Ecto neural progenitor cell (in vitro differentiated cells): ENCODE data around the gene FSIP1.

Experiments used
- DNase-seq: peaks from one replicate; pipeline ENCODE4 v3.0.0-alpha.2; 2018; ENCODE audit warnings: low spot score

The FSIP1 gene

DNA sequence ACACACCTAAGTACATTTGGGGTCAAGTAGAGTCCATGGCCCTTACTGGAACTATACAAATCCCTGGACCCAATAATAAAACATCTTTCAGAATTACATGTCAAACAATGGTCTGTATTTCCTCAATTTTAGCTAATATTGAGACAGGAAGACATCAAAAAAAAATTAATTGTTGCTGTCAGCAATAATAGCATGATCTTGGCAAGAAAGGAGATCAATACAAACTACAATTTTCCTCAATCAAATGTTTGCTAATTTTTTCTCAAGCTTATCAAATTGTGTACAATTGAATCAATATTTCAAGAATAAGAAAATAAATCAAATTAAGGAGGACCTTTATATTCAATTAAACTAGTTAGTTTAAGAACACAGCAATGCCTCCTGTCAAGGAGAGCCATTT lies 62.6 kb downstream of the FSIP1 start:
- no peak for DNase-seq

DNA sequence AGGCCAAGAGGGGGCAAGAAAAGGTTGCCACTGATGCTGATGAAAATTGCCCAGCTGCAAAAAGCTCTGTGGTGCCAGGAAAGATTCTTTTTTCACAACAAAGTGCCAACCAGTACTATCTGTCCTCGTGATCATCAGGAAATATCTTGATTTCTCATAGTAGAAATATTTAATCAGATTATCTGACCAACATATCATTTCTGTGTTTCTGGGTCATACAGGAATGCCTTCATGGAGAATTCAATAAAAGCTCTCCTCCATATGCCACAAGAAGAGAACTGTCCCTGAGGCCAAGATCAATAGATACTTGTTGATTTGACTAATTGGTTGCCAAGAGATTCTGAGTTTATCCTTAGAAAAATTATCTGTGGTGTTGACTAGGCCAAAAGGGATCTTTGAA lies 63.5 kb downstream of the FSIP1 start:
- DNase-seq, result no peak

DNA sequence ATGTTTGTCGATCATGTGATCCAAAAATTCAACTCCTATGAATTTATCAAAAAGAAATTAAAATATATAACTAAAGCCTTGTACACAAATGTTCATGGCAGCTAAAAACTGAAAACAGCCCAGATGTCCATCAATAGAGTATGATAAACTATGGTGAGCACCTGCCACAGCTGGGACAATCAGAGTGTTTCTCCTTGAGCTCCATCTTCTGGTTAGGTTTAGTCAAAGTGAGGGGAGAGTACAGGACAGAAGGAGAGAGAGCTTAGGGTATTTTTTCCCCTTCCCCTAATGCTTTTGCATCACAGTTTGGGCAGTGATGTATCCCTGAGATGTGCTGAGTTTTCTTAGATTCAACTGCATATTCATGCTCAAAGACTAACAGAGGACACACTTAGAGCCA lies 65.5 kb downstream of the FSIP1 start:
- DNase-seq, result no peak

DNA sequence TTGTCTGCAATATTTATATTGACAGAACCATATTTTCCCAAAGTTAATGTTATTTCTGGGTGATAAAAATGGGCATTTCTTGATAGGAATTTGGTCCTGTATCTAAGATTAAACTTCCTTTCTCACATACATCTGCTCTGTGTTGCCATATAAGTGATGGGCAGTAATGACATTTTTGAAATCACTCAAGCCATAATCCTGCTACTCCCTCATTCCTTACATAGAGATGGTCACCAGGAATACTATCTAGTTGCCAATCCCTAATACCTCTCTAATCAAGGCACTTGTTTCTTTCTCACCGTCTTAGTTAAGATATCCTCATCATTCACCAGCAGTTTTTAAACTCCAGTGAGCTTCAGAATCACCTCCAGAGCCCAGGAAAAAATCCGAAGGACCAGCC lies 68.4 kb downstream of the FSIP1 start:
- DNase-seq, result no peak

DNA sequence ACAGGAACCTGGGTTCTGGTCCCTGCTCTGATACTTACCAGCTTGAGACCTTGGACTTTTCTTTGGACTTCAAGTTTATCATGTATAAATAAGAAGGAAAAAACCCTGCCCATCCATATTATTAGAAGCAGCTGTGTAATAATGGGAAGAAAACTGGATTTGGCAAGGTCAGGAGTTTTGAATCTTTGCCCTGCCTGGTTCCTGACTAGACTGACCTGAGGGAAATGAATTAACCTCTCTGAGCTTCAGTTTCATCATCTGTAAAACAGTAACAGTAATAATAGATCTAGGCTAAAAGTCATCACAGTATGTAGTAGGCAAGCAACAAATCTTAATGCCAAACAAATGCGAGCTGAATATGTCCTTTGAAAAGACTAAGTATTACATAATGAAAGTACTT lies 68.8 kb downstream of the FSIP1 start:
- DNase-seq, result no peak

DNA sequence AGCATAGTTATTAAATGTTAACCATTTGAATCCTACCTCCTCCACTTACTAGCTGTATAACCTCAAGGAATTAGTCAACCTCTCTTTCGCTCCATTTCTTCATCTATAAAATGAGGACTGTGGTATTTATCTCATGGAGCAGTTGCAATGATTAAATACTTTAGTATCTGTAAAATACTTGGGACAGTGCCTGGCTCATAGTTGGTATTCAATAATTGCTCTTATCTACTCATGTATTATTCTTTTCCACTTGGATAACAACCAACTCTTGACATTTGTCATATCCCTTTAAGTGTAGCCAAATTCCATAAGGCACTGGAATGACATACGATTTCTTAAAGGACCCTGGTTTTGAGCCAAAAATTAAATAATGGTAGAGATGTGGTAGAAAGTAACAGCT lies 72.0 kb downstream of the FSIP1 start:
- DNase-seq, result no peak

DNA sequence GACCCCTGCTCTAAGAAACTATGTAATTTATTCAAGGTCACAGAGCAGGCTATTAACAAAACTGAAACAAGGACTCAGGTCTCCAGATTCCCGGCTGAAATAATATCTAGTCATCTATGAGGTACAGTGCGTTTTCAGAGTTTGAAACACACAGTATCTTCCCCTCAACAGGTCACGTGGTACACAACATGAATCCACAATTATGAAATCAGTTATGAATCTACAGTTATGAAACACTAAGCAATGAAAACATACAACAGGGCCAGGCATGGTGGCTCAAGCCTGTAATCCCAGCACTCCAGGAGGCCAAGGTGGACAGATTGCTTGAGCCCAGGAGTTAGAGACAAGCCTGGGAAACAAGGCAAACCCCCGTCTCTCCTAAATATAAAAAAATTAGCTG lies 72.7 kb downstream of the FSIP1 start:
- DNase-seq, result no peak

DNA sequence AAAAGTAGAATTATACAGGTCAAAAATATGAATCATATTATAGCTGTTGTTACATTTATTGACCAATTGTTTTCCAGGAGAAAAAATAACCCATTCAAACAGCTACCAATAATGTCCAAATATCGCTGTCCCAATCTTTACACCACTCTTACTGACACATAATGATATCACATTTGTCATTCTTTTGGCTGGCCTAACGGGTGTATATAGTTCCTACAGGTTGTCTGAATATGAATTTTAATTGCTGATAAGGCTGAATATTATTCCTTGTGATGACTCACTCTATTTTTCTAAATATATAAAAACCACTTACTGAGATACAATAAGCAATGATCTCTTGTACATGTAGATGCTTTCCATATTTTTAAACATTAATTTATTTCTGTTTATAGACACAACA lies 76.4 kb downstream of the FSIP1 start:
- DNase-seq, result no peak

DNA sequence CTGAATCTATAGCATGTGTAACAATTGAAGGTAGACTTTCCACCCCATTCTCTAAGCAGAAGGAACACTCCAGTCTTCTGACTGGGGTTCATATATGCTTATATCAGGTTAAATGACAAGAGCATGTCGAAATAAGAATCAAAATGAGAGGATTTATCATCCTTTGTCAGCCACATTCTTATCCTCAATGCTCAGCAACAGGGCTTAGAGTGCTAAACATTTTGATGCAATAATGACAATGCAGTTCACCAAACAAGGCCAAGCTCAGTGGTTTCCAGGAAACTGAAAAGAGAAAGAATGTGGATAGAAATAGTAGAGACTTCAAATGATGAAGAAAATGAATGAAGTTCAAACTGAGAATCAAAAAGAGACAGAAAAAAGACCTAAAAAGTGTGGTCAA lies 78.0 kb downstream of the FSIP1 start:
- no peak for DNase-seq

DNA sequence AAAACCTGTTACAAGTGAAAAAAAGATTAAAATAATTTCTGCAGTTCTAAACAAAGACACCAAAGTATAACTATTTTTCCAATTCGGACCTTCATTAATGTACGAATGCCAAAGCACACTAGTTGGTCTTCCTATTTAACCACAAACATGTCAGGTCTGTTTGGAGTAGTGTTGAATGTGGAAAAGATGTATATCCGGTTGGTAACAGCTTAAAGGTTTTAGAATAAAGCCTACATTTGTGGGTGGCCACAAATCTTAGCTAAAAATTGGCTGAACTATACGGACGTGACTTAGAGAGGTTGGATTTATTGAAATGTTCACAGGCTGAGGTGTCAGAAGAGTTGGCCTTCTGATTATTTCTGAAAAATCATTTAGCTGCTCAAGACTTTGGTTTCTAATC lies 78.4 kb downstream of the FSIP1 start:
- DNase-seq, result no peak

DNA sequence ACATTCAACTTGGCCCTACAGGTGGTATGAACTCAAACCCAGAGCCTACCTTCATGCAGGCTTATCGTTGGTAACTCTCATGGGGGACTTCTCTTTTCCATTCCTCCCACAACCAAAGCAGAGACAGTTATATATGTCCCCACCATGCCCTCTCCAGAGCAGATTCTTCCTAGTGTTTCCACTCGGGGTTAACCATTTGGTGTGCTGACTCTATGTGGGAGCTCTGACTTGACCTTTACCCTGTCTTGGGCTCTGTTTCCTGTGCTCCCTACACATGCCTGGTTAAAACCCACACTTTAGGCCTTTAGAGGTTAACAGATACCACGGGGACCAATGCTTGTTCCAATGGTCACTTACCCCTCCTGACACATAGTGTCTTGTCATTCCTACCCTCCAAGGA lies 80.7 kb downstream of the FSIP1 start:
- DNase-seq, result no peak

DNA sequence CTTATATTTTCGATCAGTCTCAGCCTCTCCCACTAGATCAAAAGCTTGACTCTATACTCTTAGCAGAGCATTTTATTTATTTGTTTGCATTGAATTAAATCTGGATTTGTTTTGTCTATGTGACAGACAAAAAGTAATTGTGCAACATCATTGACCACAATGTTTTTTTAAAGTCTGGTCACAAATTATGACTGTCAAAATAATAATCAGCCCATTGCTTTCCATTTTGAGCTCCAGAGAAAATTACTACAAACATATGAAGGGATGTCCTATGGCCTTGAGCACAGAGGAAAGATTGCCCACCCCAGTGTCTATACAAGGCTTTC lies 82.3 kb downstream of the FSIP1 start:
- no peak for DNase-seq

DNA sequence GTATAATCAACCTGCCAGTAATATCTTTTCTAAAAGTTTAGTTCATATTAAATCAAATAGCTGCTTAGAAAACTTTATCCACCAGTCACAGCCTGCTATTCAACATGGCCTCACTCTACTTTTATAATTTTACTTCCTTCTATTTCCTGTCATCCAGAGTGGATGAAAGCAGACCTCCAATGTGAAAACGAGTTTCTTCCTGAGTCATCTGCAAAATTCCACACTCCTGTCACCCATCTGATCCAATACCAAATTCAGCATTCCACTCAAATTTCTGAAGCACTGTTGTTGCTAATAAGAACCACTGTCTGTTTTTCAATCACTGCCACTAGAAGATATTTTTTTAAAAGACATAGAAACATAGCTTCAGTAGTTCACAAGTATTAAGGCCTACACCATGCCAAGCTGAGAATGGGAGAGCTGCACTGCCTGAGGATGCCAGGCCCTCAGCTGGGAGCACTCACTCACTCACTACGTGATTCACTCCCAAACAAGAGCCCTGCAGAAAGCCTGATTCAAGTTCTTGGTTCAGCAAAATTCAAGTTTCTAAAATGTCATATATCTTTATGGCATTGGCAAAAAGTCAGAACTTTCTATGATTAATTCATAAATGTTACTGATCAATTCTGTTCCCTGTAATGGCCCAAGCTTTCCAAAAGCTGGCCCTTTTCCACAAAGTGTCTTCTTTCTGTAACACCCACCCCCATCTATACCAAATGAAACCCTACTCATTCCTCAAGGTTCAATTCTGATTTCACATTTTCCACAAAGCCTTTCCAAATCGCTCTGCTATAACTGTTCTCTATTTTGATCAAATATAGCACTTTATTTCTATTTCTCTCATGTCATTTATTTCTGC lies 82.9 kb downstream of the FSIP1 start:
- DNase-seq, result no peak

DNA sequence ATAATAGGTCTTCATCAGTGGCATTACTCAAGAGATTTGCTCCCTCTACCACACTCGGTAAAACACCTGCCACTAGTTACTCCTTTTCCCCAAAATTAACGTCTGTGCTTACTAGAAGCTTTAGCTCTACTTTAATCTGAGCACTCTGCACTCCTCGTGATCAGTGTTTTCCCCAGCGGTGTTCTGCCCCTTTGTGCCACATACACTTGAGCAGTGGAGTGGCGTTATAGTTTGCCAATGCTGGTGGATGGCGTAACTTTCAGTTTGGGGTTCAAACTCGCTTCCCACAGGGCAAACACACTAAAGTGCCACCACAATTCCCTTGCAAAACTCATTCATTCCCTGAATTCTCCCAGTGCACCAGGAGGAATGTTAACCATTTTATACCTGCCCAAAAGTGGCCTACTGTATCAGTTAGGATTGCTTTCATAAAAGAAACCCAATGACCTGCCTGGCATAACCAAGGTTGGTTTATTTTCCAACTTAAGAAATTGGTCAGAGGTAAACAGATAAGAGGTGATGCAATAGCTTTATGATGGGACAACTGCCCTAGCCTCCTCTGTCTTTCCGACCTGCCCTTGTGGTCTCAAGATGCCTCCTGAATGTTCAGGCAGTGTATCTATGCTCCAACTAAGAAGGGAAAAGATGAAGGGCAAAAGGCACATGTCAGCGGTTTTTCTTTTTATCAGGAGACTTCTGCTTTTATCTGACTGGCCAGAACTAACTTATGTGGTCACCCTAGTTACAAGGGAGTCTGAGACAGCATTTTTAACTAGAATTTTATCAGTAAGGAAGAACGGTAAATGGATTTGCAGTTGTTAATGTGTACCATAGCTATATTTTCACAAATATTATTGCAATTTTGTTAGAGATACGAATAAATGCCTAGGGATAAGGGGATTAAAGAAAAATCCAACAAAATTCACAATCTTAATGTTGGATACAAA lies 83.9 kb downstream of the FSIP1 start:
- DNase-seq, result no peak

DNA sequence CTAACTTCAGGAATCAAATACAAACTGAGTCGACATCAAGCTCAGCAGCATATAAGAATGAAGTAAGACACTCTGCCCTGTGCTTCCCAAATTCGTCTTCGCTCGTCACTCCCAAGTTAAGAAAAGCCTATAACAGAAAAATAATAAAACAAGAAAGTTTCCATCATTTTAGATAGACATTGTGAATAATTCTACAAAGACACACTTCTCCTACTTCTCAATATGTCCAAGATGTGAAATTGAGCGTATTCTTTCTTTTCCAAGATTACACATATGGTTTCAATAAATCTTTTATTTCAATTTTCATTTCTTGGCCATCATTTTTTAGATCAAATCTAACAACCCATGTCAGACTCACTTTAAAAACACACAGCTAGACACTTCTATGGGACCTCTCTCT lies 85.1 kb downstream of the FSIP1 start:
- DNase-seq, result no peak

DNA sequence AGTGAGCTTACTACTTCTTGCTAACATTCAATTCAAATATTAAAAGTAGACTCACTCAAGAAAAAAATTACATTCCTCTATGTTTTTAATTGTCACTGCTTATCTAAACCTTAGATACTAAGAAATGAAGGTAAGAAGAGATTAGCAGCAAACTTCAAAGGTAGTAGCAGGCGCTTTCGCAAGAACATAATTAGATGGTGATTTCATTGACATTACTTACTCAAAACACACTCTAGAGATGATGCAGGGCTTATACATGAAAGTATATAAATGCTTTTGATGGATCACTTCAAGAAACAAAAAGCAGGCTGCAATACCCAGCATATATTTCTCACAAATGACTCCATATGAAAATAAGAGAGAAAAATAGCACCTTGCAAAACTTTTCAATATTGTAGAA lies 86.8 kb downstream of the FSIP1 start:
- DNase-seq, result no peak

DNA sequence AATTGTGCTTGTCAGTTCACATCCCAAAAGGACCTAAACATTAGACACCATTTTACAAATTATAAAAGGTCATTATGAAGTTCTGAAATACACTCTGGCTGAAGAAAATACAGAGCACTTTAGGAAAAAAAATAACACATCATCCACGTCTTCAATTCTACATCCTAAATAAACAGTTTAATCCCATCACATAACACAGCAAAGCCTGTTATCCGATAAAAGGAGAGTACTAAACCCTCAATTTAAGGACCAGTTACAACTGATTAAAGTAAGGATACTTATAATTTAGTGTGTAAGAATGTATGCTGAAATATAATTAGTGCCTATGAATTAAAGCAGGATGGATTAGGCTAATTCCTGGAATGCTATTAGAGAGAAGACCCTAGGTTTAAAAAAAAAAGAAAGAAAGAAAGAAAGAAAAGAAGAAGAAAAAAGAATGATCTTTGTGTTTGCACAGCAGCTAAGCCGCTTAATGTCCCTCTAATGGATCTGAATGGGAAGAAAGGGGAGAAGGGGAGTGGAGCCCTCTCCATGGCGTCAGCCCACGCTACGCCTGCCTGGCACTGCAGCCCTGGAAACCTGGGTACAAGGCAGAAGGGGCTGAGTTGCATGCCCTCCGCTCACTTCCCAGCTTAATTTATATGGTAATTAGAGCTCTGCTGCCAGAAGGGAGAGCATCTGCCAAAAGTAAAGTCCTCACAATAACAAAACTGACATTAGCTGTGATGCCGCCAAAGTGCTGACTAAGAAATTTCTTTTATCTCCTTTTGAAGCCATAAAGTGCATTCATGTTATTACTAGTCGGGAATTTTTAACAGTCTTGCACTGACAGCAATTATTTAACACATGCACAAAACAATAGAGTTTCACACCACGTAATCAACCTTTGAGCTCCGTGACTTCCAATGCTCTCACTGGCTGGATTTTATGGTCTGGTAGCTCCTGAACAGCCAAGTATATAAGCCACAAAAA lies 90.0 kb downstream of the FSIP1 start:
- DNase-seq, result peak; percentile 84

DNA sequence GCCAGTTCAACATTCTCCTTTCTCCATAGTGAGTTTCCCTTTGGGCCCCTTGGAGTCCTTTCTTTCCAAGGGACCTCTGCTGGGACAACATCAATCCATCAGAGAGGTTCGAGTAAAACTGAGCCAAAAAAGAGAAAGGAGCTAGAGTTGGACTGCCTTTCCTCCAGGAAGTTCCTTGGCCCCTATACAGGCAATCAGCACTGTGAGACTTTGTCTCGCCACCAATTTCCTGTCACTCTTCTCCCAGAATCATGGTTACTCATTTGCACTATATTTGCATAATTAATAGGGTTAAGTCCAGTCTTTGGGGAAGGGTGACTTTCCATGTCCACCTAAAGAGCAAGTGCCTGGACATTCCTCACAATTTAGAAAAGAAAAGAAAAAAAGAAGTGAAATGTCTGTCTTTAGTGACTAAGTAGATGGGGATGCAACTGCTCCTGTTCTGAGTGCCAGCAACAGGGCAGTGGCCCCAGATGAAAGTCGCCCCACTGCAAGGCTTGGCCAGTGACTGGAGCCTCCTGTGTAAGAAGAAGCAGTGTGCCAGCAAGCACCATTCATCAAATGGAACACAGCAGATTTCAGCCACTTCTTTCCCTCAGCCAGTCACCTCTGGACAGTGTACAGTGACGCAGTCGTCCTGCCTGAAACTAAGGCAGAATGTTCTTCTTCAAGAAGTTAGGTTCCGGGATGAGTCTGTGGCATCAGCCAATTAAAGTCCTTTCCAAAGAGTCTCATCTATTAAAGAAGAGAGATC lies 91.6 kb downstream of the FSIP1 start:
- no peak for DNase-seq

DNA sequence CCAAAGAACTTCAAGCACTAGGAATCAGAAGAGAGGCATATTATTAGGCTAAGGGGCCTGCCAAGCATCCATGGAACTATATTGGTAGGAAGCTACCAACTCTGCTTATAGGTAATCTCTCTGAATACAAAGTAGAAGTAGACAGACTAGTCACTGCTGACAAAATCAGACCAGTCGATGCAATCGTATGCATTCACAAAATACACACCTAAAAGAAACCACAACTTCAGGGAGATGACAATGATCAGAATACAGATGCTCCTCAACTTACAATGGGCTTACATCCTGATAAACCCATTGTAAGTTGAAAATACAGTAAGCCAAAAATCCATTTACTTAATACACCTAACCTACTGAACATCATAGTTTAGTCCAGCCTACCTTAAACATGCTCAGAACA lies 94.7 kb downstream of the FSIP1 start:
- no peak for DNase-seq

DNA sequence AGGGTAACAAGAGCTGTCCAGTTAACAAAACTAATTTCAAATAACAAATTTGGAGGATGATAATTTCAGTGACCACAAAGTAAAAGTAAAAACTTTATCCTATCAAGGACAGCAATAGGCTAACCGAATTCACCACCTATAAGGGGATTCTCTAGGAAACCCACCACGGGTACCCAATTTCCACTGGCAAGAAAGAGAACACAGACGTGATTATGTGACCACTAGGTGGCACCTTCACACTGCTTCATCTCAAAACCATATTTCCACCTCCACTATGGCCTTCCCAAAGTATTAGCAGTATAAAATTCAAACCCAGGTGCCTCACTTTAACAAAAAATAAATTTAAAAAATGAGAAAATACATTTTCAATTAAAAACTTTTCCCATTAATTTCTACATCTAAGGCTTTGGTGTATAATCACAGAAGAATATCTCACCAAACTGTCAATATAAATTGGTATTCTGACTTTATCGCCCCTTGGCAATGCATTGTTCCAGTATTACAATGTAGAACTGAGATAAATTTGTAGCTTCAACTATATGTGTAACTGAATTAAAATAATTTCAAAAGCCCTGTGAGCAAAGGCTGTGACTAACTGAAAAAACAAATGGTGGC lies 96.5 kb downstream of the FSIP1 start:
- no peak for DNase-seq

DNA sequence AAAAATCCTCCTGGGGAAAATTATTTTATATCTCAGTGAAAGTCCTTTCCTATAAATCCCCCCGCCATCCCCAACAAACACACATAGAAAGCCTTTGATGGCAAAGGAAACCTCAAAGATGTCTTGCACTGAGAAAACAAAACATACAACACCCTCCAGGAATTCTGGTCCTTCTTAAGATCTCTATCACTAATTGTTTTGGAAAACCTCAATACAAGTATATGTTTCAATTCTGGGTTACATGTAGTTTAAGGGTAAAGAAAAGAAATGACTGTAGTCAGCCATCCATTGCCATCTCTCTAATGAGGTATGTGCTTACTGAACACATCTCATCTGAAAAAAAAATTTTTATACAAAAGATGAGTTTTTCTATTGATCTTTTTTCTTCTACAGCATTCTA lies 97.3 kb downstream of the FSIP1 start:
- no peak for DNase-seq
